ENCODE results near the gene WNK2. TPM values are rescaled to one million over a fixed set of nuclear protein-coding genes. Genes with fewer than 3 reads are reported as not detected.

The WNK2 gene
- total RNA-seq, 4 donors from 2014 or later: 18.6 to 89.9 (median 40.8) TPM

GRCh38 chr9:93154293-93154903 is 29.5 kb upstream of the WNK2 start:
- Histone ChIP-seq H3K4me1 (peaks cover 0 to 2% (median 0%) of the 10 kb centered on the region in 4 donors), H3K27me3 (no peaks in the 10 kb centered on the region), H3K27ac (replicated peaks in 1 of 4) (no peak overlapping the region), H3K4me3 (no peak overlapping the region), H3K9me3 (no peaks in the 10 kb centered on the region), H3K36me3 (no peaks in the 10 kb centered on the region)
- intact Hi-C loops (cut with DNase I): no loop called here
- WGBS: 77% methylated on average over 10 of the region's 14 CpGs
- no peak for DNase-seq (ENCODE audit: extremely low spot score)
- TF ChIP-seq POLR2AphosphoS5 (IDR thresholded peaks at IDR 0.05) (no peak), POLR2A (IDR thresholded peaks at IDR 0.05; ENCODE audit: low read depth) (no peak), EP300 (IDR thresholded peaks at IDR 0.05) (no peak), CTCF (IDR thresholded peaks at IDR 0.05) (peak; percentile 34 to 63 (median 36))

DNA sequence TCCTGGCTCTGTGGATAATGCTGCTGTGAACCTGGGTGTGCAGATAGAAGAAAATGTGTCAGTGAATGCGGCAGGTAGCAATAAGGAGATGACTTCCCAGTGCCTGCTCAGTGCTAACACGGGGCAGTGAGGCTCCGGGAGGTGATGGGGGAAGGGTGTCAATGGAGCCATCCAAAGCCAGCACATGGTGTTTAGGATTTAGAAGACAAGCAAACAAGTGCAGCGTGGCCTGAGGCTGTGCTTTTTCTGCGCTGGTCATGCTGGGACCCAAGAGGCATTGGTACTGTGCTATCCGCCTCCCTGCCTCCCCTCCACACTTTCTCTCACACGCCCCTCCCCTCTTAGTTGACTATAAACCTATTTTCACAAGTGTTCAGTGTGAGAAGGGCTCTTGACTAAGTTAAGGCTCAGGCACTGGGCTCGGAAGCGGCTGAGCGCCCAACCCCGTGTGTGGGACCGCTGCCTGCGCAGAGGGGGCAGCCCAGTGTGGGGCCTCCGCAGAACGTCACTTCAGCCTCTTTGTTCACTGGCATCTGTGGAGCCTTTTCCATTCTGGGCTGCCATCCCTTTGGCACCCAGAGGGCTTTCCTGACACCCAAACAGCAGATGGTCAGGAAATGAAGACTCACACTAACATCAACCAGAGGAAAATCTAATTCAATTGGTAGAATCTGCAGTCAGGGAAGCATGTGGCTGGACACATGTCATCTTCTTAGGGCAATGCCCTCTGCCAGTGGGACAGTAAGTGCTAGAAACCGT is 28.0 kb upstream of the WNK2 start:
- intact Hi-C loops (cut with DNase I): no loop called here
- no peak for TF ChIP-seq POLR2AphosphoS5 (IDR thresholded peaks at IDR 0.05)
- TF ChIP-seq POLR2A (IDR thresholded peaks at IDR 0.05; ENCODE audit: low read depth): no peak
- H3K4me3 ChIP-seq: no peak overlapping the region
- no peaks in the 10 kb centered on the region for H3K9me3 ChIP-seq
- peaks cover 8 to 15% (median 12%) of the 10 kb centered on the region in 4 donors for H3K4me1 ChIP-seq
- H3K27ac ChIP-seq (replicated peaks in 1 of 4): no peak overlapping the region
- DNase-seq (ENCODE audit: extremely low spot score): no peak
- no peaks in the 10 kb centered on the region for H3K36me3 ChIP-seq
- 88% methylated on average over 16 of the region's 16 CpGs for WGBS
- no peaks in the 10 kb centered on the region for H3K27me3 ChIP-seq

DNA sequence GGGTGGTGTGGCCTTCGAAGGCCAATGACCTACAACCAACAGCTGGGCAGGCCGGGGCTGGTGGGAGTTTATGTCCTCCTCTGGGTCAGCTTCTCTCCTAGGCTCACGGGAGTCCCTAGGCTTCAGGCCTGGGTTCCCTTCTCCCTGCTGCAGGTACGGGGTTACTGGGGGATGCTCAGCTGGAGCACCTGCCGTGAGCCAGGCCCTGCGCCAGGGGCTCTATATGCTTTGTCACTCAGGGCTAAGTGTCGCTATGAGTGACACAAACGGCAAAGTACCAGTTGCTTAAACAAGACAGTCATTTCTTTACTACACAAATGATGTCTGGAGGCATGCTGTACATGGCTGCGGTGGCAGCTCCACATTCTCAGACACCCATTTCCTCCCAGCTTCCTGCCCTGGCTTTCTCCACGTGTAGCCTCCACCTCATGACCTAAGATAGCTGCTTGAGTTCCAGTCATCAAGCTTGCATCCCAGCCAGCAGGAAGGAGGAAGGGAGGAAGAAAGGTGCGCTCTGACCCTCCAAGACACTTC is 27.4 kb upstream of the WNK2 start:
- 94% methylated on average over 7 of the region's 11 CpGs for WGBS
- DNase-seq (ENCODE audit: extremely low spot score): no peak
- no peaks in the 10 kb centered on the region for H3K27me3 ChIP-seq
- H3K9me3 ChIP-seq: no peaks in the 10 kb centered on the region
- intact Hi-C loops (cut with DNase I): no loop called here
- no peak overlapping the region for H3K4me3 ChIP-seq
- H3K36me3 ChIP-seq: no peaks in the 10 kb centered on the region
- TF ChIP-seq POLR2AphosphoS5 (IDR thresholded peaks at IDR 0.05) (no peak), POLR2A (IDR thresholded peaks at IDR 0.05; ENCODE audit: low read depth) (no peak), CTCF (IDR thresholded peaks at IDR 0.05) (no peak), EP300 (IDR thresholded peaks at IDR 0.05) (no peak)
- H3K27ac ChIP-seq (replicated peaks in 1 of 4): no peak overlapping the region
- peaks cover 11 to 22% (median 18%) of the 10 kb centered on the region in 4 donors for H3K4me1 ChIP-seq

- no peak overlapping the region for H3K27ac ChIP-seq (replicated peaks in 1 of 4)
- no peaks in the 10 kb centered on the region for H3K27me3 ChIP-seq
- TF ChIP-seq POLR2A (IDR thresholded peaks at IDR 0.05; ENCODE audit: low read depth) (no peak), POLR2AphosphoS5 (IDR thresholded peaks at IDR 0.05) (peak in 1 of 2 donors; percentile 69), CTCF (IDR thresholded peaks at IDR 0.05) (peak; percentile 98 to 99 (median 98)), EP300 (IDR thresholded peaks at IDR 0.05) (no peak)
- no peaks in the 10 kb centered on the region for H3K36me3 ChIP-seq
- no peaks in the 10 kb centered on the region for H3K9me3 ChIP-seq
- peaks cover 18 to 33% (median 29%) of the 10 kb centered on the region in 4 donors for H3K4me1 ChIP-seq
- WGBS: 20% methylated on average over 19 of the region's 19 CpGs
- intact Hi-C loops (cut with DNase I): loop anchor here (2.0 to 10.0 kb wide), 2 partner anchors 143 to 415 kb away; partner anchors contain the start of gene PHF2
- H3K4me3 ChIP-seq: no peak overlapping the region
- no peak for DNase-seq (ENCODE audit: extremely low spot score)
Observed at GRCh38 chr9:93159601-93160471, 24.1 kb upstream of the WNK2 start.

Measured in esophagus muscularis mucosa (tissue), 4 donors.